Astrocyte of the cerebellum (primary cell): ENCODE measurements around the gene COLEC11.
A peak's percentile ranks its signal among the peaks of the same experiment; 100 is the strongest.

Source experiments
- DNase-seq: peaks from one replicate; pipeline ENCODE4 v3.0.0-alpha.2; 2011; ENCODE audit warnings: low read depth
- H3K4me3 ChIP-seq: 2 replicates; pipeline ENCODE4 v1.5.1; 2011; ENCODE audit warnings: mild to moderate bottlenecking, low read depth, low read length, moderate library complexity
- in situ Hi-C: cut with HindIII; loops from 2 replicates; pipeline ENCODE4 v1.10.0; 2017; ENCODE audit warnings: low sequenced_read_pairs
- TF ChIP-seq, protein P1 (sequence below): IDR thresholded peaks from 2 replicates; pipeline ENCODE4 v1.5.1; 2012; ENCODE audit warnings: low read length, low read depth, moderate library complexity, mild to moderate bottlenecking; ENCODE audit errors: missing control alignments

COLEC11 gene

GRCh38 chr2:3647831-3648651 lies 53.1 kb downstream of the COLEC11 start:
- in situ Hi-C loops: no loop called here
- DNase-seq: no peak
- TF ChIP-seq, protein P1, sequence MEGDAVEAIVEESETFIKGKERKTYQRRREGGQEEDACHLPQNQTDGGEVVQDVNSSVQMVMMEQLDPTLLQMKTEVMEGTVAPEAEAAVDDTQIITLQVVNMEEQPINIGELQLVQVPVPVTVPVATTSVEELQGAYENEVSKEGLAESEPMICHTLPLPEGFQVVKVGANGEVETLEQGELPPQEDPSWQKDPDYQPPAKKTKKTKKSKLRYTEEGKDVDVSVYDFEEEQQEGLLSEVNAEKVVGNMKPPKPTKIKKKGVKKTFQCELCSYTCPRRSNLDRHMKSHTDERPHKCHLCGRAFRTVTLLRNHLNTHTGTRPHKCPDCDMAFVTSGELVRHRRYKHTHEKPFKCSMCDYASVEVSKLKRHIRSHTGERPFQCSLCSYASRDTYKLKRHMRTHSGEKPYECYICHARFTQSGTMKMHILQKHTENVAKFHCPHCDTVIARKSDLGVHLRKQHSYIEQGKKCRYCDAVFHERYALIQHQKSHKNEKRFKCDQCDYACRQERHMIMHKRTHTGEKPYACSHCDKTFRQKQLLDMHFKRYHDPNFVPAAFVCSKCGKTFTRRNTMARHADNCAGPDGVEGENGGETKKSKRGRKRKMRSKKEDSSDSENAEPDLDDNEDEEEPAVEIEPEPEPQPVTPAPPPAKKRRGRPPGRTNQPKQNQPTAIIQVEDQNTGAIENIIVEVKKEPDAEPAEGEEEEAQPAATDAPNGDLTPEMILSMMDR: no peak
- H3K4me3 ChIP-seq: no peak overlapping the region

DNA sequence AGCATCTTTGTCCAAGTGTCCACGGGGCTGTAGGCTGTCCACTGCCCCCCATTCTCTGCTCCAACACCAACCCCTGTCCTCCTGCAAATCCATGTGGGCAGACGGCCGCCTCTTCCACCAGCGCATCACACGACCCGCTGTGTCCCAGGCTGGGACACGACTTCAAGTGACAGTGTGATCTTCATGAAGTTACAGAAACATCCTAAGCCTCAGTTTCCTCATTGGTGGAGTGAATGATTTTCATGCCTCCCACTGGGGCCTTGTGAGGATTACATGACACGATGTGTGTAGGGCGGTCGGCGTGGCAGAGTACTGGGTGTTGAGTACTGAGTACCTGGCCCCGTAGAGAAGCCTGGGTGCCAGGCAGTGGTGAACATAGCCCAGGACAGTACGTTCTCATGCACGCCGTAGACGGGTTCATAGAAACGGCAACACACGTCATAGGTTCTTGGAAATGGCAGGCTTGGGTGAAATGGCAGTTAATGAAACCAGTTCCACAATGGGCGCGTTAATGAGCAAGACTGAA lies 53.8 kb downstream of the COLEC11 start:
- TF ChIP-seq, protein P1: no peak
- in situ Hi-C loops: no loop called here
- no peak overlapping the region for H3K4me3 ChIP-seq
- DNase-seq: no peak

GRCh38 chr2:3649581-3649980 lies 54.7 kb downstream of the COLEC11 start:
- in situ Hi-C loops: no loop called here
- no peak for DNase-seq
- TF ChIP-seq, protein P1: no peak
- H3K4me3 ChIP-seq: no peak overlapping the region

DNA sequence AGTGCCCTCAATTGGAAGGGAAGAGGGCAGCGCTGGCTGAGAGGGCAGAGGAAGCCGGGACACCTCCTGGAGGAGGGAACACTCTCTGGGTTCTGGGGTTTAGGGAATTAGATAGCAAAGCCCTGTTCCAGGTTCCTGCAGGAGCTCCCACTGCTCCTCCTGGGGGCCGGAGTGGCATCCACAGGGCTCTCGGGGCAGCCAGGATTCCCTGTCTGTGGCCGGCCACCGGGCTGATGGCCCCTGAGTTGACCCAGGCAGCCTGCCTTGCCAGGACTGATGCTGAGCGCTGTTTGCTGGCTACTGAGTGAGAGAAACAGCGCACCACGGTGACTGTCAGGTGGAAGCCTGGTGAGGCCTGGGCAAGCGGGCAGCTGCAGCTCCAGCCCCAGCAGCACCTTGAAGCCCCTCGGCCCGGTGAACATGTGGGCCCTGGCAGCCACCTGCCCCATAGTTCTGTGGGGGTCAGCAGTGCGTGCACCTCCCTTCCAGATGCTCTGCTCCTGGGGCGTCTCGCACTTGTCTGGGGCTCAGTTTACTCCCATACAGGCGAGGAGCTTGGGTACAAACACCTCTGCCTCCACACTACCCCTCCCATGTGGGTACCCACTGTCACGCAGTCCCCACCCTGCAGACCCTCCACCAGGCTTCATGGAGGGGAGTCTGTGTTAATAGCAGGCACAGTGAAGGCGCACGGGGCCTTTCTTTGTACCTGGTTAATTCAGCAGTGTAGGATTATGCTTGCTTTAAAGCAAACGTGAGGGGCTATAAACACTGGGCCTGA lies 55.4 kb downstream of the COLEC11 start:
- no peak for DNase-seq
- H3K4me3 ChIP-seq: no peak overlapping the region
- in situ Hi-C loops: no loop called here
- TF ChIP-seq, protein P1: no peak

DNA sequence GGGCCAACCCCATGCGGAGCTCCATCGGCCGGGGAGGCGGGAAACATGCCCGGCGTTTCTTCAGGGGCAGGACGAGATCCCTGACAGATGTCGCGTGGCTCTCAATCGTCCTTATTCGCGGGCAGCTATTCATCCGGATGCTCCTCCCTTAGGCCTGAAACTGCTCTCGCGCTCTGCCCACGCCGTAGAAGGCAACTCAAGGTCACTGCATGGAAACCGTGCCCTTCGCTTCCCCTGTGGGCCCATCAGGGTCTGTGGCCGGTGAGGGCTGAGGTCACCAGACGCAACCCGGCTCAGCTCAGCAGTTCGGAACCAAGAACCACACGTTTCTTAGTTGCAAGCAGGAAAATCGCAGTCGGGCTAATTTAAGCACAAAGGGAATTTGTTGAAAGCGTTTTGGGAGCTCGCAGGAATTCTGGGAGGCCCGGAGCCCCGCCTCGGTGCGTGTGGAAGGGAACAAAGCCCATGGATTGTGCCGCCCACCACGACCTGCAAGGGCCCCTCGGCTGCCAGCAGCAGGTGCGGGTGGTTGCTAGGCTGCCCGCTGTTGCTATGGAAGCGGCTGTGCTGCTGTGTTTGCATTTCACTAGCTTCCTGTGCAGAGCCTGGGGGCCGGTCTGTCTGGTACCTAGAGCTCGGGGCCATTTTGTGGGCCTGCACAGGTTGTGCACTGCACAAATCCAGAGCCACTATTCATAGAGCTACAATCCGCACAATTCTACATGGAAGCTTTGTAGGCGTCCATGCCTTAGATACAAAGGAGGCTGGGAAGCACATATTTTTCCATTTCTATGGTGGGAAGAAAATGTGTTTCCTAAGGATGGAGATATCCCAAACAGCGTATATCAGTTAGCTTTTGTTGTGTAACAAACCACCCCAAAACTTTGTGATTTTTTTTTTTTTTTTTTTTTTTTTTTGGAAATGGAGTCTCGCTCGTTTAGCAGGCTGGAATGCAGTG lies 57.1 kb downstream of the COLEC11 start:
- TF ChIP-seq, protein P1: no peak
- peak overlapping the region; percentile 5 for H3K4me3 ChIP-seq
- in situ Hi-C loops: no loop called here
- DNase-seq: no peak
